Lower leg skin (tissue), 3 donors: ENCODE results near the gene OAF.

Source experiments
- CTCF ChIP-seq, 3 donors: fragments of 450-650 bp; IDR thresholded peaks; one replicate each; pipeline ENCODE4 v1.5.1; 2016; ENCODE audit warnings: antibody characterized with exemption in 3 of 3, mild to moderate bottlenecking in 3 of 3, moderate library complexity in 2 of 3
- POLR2A ChIP-seq, 2 donors: fragments of 450-650 bp; IDR thresholded peaks; one replicate each; pipeline ENCODE4 v1.6.1; 2016 to 2017; ENCODE audit warnings: antibody characterized with exemption in 2 of 2, mild to moderate bottlenecking in 1 of 2, moderate library complexity in 1 of 2

- TF ChIP-seq CTCF (IDR thresholded peaks at IDR 0.05): no peak
- TF ChIP-seq POLR2A (IDR thresholded peaks at IDR 0.05): no peak
These were observed 3.3 kb upstream of the OAF start for GRCh38 chr11:120207512-120207911.
